ENCODE results near the gene PTGER3.

DNA sequence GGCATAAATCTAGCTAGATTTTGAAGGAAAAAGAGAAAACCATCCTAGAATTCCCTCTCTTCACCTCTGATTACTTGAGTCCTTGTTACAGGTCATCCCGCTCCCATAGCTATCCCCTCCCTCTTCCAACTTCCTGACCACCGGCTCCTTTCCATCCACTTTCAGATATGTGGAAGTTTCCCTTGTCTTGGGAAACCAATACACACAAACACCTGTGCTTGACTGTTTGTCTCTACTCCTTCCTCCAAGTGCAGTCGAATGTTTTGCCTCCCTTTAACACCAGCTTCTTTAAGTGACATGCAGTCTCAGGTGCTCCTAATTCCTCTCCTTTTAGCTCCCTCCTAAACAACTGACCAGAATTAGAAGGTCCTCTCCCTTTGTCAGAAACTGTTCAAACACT is 70.0 kb downstream of the PTGER3 start:
- TF ChIP-seq POLR2A (IDR thresholded peaks at IDR 0.05; ENCODE audit: low read length) (no peak), GATA1 (IDR thresholded peaks at IDR 0.05; ENCODE audit: low read depth, low read length) (no peak)

Measured in erythroblast (primary cell).